RWPE1 (cell line): Measurements from ENCODE around the gene SPOCK3.

Experiments used
- CTCF ChIA-PET: fragments of 350-600 bp; sonication (Branson Sonifier 250); formaldehyde crosslinking; extraction: SDS; loops from one replicate; lab custom pipeline; 2021; lab: Yijun Ruan, JAX
- POLR2A ChIA-PET: fragments of 400-600 bp; formaldehyde crosslinking; extraction: SDS; loops from one replicate; lab custom pipeline; 2020; ENCODE audit warnings: antibody characterized with exemption; ENCODE audit not compliant: low non-redundant PET; lab: Yijun Ruan, JAX
- DNase-seq: peaks from one replicate; pipeline ENCODE4 v3.0.0; 2012; ENCODE audit warnings: low spot score
- H3K27ac ChIP-seq: fragments of 450-650 bp; 2 replicates; pipeline ENCODE4 v1.5.1; 2017
- TF ChIP-seq, protein P1 (sequence below): fragments of 450-650 bp; conservative IDR thresholded peaks from 2 replicates; pipeline ENCODE4 v1.5.1; 2017; ENCODE audit warnings: low read depth, mild to moderate bottlenecking

SPOCK3 gene

GRCh38 chr4:167238226-167238625 is 3.9 kb upstream of the SPOCK3 start:
- no peak for DNase-seq
- CTCF ChIA-PET = no interaction called here
- POLR2A ChIA-PET = no interaction called here
- no peak overlapping the region for H3K27ac ChIP-seq
- TF ChIP-seq, protein P1, sequence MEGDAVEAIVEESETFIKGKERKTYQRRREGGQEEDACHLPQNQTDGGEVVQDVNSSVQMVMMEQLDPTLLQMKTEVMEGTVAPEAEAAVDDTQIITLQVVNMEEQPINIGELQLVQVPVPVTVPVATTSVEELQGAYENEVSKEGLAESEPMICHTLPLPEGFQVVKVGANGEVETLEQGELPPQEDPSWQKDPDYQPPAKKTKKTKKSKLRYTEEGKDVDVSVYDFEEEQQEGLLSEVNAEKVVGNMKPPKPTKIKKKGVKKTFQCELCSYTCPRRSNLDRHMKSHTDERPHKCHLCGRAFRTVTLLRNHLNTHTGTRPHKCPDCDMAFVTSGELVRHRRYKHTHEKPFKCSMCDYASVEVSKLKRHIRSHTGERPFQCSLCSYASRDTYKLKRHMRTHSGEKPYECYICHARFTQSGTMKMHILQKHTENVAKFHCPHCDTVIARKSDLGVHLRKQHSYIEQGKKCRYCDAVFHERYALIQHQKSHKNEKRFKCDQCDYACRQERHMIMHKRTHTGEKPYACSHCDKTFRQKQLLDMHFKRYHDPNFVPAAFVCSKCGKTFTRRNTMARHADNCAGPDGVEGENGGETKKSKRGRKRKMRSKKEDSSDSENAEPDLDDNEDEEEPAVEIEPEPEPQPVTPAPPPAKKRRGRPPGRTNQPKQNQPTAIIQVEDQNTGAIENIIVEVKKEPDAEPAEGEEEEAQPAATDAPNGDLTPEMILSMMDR = no peak

GRCh38 chr4:167233685-167234315 is 494 bp downstream of the SPOCK3 start:
- CTCF ChIA-PET = interaction anchor here (0.6 kb wide), 1 partner anchor 181 kb away, joined by 5 read pairs; no protein-coding TSS in a partner anchor
- TF ChIP-seq, protein P1 = no peak
- no peak overlapping the region for H3K27ac ChIP-seq
- POLR2A ChIA-PET = no interaction called here
- DNase-seq = no peak

- no peak for DNase-seq
- TF ChIP-seq, protein P1 = no peak
- ChIA-PET CTCF (no interaction called here), POLR2A (no interaction called here)
- no peak overlapping the region for H3K27ac ChIP-seq
Measured at GRCh38 chr4:167232805-167233684, 1.2 kb downstream of the SPOCK3 start.

- no peak for DNase-seq
- CTCF ChIA-PET = interaction anchor here (0.6 kb wide), 3 partner anchors 305 to 748 kb away, joined by 3 read pairs; no protein-coding TSS in a partner anchor
- no peak overlapping the region for H3K27ac ChIP-seq
- TF ChIP-seq, protein P1 = no peak
- POLR2A ChIA-PET = no interaction called here
Measured at GRCh38 chr4:167230744-167231143, 3.5 kb downstream of the SPOCK3 start.

GRCh38 chr4:167222099-167222498 is 12.2 kb downstream of the SPOCK3 start:
- TF ChIP-seq, protein P1 = no peak
- DNase-seq = no peak
- ChIA-PET CTCF (no interaction called here), POLR2A (no interaction called here)
- H3K27ac ChIP-seq = no peak overlapping the region

- DNase-seq = no peak
- POLR2A ChIA-PET = no interaction called here
- CTCF ChIA-PET = no interaction called here
- TF ChIP-seq, protein P1 = no peak
- H3K27ac ChIP-seq = no peak overlapping the region
Measured at GRCh38 chr4:167221084-167221483, 13.2 kb downstream of the SPOCK3 start.
